Mesothelial cell of epicardium (in vitro differentiated cells): ENCODE measurements around the gene LEPR. TPM values are rescaled to one million over a fixed set of nuclear protein-coding genes. Genes with fewer than 3 reads are reported as not detected.

Source experiments
- DNase-seq, 2 experiments: peaks; one replicate each; pipeline ENCODE4 v3.0.0; 2021; ENCODE audit warnings: low spot score in 2 of 2; ENCODE audit not compliant: unreplicated experiment in 2 of 2
- H3K27ac Mint-ChIP-seq: 2 replicates; pipeline ENCODE4 v1.8.0; 2021; ENCODE audit warnings: mixed read lengths
- H3K27me3 Mint-ChIP-seq: 2 replicates; pipeline ENCODE4 v1.8.0; 2021; ENCODE audit warnings: low read depth, mixed read lengths
- H3K36me3 Mint-ChIP-seq: 2 replicates; pipeline ENCODE4 v1.8.0; 2021; ENCODE audit warnings: mixed read lengths
- H3K4me1 Mint-ChIP-seq: 2 replicates; pipeline ENCODE4 v1.8.0; 2021; ENCODE audit warnings: mixed read lengths
- H3K4me3 Mint-ChIP-seq: 2 replicates; pipeline ENCODE4 v1.8.0; 2021; ENCODE audit warnings: mild to moderate bottlenecking, moderate library complexity, mixed read lengths
- H3K9me3 Mint-ChIP-seq: 2 replicates; pipeline ENCODE4 v1.8.0; 2021; ENCODE audit warnings: mixed read lengths
- total RNA-seq: library from RNA; stranded (reverse); gene quantifications from 3 replicates; pipeline ENCODE4 v1.2.1, GENCODE V29; 2021
- TF ChIP-seq, protein P1 (sequence below): fragments of 200-600 bp; sonication (generic); IDR thresholded peaks from one replicate; pipeline ENCODE4 v1.5.0; 2021; ENCODE audit warnings: antibody characterized with exemption; ENCODE audit not compliant: unreplicated experiment

The LEPR gene
- total RNA-seq, 1 donor from 2014 or later = 5.0 TPM

DNA sequence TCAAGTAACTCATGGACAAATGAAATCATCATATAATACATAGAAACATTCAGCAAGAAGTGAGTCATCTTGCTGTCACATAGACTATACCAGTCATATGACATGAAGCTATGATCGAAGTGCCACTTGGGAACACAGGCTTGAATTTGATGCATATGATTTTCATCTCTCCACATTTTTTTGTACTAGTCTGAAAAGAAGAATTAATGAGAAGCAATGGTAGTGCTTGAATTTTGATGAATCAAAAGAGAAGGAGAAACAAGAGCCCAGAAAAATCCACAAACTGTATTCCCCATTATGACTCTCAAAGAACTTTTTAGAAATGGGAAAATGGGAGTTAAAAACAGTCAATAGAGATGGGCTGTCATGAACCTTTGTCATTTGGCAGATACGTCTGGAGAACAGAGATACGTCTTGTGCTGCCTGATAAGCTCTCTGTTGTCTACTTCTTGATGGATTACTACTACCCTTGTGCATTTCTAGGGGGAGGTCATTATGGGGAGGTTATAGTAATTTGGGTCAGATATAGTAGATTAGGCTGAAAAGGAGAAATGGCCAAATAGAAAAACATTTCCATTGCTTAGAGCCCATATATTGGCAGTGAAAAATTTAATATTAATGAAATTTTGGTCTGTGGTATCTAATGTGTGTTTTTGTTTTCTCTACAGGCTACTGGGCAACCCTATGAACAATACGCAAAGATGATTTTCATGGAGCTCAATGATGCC is 8.0 kb upstream of the LEPR start:
- DNase-seq = no peak
- Mint-ChIP-seq H3K9me3 (no peaks in the 10 kb centered on the region), H3K4me1 (peaks cover 21% of the 10 kb centered on the region), H3K4me3 (no peak overlapping the region), H3K27me3 (no peaks in the 10 kb centered on the region), H3K36me3 (peaks cover 31% of the 10 kb centered on the region), H3K27ac (no peak overlapping the region)
- TF ChIP-seq, protein P1, sequence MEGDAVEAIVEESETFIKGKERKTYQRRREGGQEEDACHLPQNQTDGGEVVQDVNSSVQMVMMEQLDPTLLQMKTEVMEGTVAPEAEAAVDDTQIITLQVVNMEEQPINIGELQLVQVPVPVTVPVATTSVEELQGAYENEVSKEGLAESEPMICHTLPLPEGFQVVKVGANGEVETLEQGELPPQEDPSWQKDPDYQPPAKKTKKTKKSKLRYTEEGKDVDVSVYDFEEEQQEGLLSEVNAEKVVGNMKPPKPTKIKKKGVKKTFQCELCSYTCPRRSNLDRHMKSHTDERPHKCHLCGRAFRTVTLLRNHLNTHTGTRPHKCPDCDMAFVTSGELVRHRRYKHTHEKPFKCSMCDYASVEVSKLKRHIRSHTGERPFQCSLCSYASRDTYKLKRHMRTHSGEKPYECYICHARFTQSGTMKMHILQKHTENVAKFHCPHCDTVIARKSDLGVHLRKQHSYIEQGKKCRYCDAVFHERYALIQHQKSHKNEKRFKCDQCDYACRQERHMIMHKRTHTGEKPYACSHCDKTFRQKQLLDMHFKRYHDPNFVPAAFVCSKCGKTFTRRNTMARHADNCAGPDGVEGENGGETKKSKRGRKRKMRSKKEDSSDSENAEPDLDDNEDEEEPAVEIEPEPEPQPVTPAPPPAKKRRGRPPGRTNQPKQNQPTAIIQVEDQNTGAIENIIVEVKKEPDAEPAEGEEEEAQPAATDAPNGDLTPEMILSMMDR = no peak

DNA sequence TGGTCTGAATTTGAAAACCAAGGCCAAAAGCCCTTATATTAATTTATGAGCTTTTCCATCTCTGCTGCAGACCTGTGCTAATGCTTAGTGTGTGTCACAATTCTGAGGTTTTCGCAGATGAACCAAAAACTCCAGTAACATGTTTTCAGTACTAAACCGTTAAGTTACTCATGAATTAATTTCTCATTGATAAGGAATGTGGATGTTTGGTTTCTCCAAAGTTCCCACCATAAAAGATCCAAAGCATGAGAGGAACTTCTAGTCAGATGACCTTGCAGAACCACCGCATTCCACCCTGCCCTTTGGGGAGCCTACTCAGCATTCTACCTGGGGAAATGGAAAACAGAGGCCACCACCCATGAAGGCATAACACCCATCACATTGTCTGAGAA is 7.5 kb upstream of the LEPR start:
- peaks cover 27% of the 10 kb centered on the region for H3K4me1 Mint-ChIP-seq
- H3K4me3 Mint-ChIP-seq = no peak overlapping the region
- TF ChIP-seq, protein P1 = no peak
- no peaks in the 10 kb centered on the region for H3K9me3 Mint-ChIP-seq
- no peaks in the 10 kb centered on the region for H3K27me3 Mint-ChIP-seq
- no peak overlapping the region for H3K27ac Mint-ChIP-seq
- no peak for DNase-seq
- peaks cover 29% of the 10 kb centered on the region for H3K36me3 Mint-ChIP-seq

DNA sequence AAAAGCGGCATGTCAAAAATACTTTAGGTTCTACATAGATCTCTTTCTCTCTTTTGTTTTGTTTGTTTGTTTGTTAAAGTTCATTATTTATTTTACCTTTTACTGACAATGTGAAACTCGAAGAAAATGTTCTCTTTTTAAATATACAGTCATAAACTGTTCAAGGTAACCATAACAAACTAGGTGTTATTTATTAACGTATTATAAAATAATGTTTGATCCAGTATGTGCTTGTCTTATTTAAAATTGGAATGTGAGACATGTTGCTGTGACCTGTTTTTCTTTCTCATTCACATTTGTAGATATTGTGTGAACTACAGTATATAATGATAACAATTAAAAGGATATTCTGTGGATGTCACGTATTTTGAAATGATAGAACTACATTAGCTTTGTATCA is 5.9 kb upstream of the LEPR start:
- no peak for DNase-seq
- no peak overlapping the region for H3K4me3 Mint-ChIP-seq
- H3K4me1 Mint-ChIP-seq = peaks cover 41% of the 10 kb centered on the region
- H3K9me3 Mint-ChIP-seq = no peaks in the 10 kb centered on the region
- peak overlapping the region; percentile 47 for H3K27ac Mint-ChIP-seq
- H3K27me3 Mint-ChIP-seq = no peaks in the 10 kb centered on the region
- TF ChIP-seq, protein P1 = no peak
- H3K36me3 Mint-ChIP-seq = peaks cover 17% of the 10 kb centered on the region

DNA sequence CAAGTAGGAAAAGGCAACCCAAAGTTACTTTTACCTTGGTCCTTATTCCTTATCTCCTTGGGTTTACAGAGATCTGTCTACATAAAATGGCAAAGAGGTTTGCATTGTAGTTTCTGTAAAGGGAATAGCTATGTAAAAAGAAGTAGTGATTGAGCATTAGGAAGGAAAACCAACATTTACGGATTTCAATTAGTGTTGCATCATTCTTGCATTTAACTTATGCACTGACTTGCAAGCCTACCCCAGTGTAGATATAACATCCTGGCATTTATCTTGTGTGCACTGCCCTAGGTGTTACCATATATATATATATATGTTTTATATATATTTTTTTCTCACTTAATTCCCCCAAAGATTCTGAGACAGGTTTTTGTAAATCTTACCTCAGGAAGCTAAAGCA is 3.7 kb upstream of the LEPR start:
- H3K9me3 Mint-ChIP-seq = no peaks in the 10 kb centered on the region
- H3K4me1 Mint-ChIP-seq = peaks cover 44% of the 10 kb centered on the region
- peaks cover 6% of the 10 kb centered on the region for H3K36me3 Mint-ChIP-seq
- no peak overlapping the region for H3K4me3 Mint-ChIP-seq
- no peak overlapping the region for H3K27ac Mint-ChIP-seq
- no peaks in the 10 kb centered on the region for H3K27me3 Mint-ChIP-seq
- TF ChIP-seq, protein P1 = no peak
- no peak for DNase-seq

DNA sequence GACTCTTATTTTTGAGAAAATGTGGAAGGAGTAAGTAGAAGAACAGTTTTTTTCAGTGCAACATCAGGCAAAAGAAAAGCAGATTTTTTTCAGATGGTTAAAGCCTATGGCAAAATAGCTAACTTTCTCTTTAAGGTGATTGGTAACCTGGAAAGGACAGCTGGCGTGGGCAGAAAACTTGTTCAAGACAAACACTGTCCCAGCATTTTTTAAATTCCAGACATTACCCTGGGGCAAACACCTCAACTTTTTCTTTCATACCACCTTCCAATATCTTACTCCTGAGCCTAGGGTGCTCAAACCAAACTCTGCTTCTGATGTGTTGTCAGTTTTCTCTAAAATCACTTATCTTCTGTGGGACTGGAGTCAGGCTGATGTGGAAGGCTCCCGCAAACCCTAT is 2.7 kb upstream of the LEPR start:
- H3K27me3 Mint-ChIP-seq = no peaks in the 10 kb centered on the region
- no peaks in the 10 kb centered on the region for H3K9me3 Mint-ChIP-seq
- TF ChIP-seq, protein P1 = no peak
- H3K36me3 Mint-ChIP-seq = no peaks in the 10 kb centered on the region
- peaks cover 44% of the 10 kb centered on the region for H3K4me1 Mint-ChIP-seq
- H3K4me3 Mint-ChIP-seq = no peak overlapping the region
- H3K27ac Mint-ChIP-seq = peak overlapping the region; percentile 94
- no peak for DNase-seq
